Hematopoietic multipotent progenitor cell (in vitro differentiated cells): ENCODE measurements around the gene CRIM1. TPM values are rescaled to one million over a fixed set of nuclear protein-coding genes. Genes with fewer than 3 reads are reported as not detected.

Source experiments
- DNase-seq, 3 donors: peaks; one replicate each; pipeline ENCODE4 v3.0.0-alpha.2; 2011 to 2015; ENCODE audit warnings: low read depth in 2 of 3, low spot score in 2 of 3
- total RNA-seq: library from RNA; depleted of rRNA; stranded (reverse); fragments of >200 nt; gene quantifications from one replicate; pipeline ENCODE4 v1.2.3, GENCODE V29; 2012

The CRIM1 gene
- total RNA-seq, 1 donor = 28.3 TPM

GRCh38 chr2:36477315-36477714 is 121.7 kb downstream of the CRIM1 start:
- peak in 2 of 3 donors; percentile 3 to 23 for DNase-seq

- DNase-seq = peak in 2 of 3 donors; percentile 34 to 79
Observed at GRCh38 chr2:36477746-36478145, 122.2 kb downstream of the CRIM1 start.

GRCh38 chr2:36478332-36478738 is 122.8 kb downstream of the CRIM1 start:
- DNase-seq = peak in 2 of 3 donors; percentile 31 to 44

GRCh38 chr2:36478999-36479398 is 123.4 kb downstream of the CRIM1 start:
- DNase-seq = peak in 2 of 3 donors; percentile 5 to 50

GRCh38 chr2:36479406-36479805 is 123.8 kb downstream of the CRIM1 start:
- no peak for DNase-seq

- no peak for DNase-seq
Observed at GRCh38 chr2:36480028-36480427, 124.5 kb downstream of the CRIM1 start.

GRCh38 chr2:36480636-36481035 is 125.1 kb downstream of the CRIM1 start:
- DNase-seq = no peak

- no peak for DNase-seq
Observed at GRCh38 chr2:36481709-36482108, 126.1 kb downstream of the CRIM1 start.

GRCh38 chr2:36482576-36483214 is 127.1 kb downstream of the CRIM1 start:
- DNase-seq = no peak

GRCh38 chr2:36483290-36483689 is 127.7 kb downstream of the CRIM1 start:
- DNase-seq = no peak

GRCh38 chr2:36484454-36484853 is 128.9 kb downstream of the CRIM1 start:
- DNase-seq = no peak

- DNase-seq = no peak
Observed at GRCh38 chr2:36485521-36485920, 129.9 kb downstream of the CRIM1 start.

- no peak for DNase-seq
Observed at GRCh38 chr2:36486521-36487044, 131.0 kb downstream of the CRIM1 start.

GRCh38 chr2:36487947-36488346 is 132.4 kb downstream of the CRIM1 start:
- DNase-seq = no peak

GRCh38 chr2:36489281-36489680 is 133.7 kb downstream of the CRIM1 start:
- DNase-seq = no peak

GRCh38 chr2:36490749-36491148 is 135.2 kb downstream of the CRIM1 start:
- no peak for DNase-seq

GRCh38 chr2:36492216-36492945 is 136.8 kb downstream of the CRIM1 start:
- DNase-seq = no peak

- no peak for DNase-seq
Observed at GRCh38 chr2:36493306-36493705, 137.7 kb downstream of the CRIM1 start.

GRCh38 chr2:36497570-36498163 is 142.1 kb downstream of the CRIM1 start:
- no peak for DNase-seq

GRCh38 chr2:36499128-36499820 is 143.7 kb downstream of the CRIM1 start:
- DNase-seq = no peak

- no peak for DNase-seq
Observed at GRCh38 chr2:36500072-36500471, 144.5 kb downstream of the CRIM1 start.
